ENCODE results near the gene PPP2R2B. TPM values are rescaled to one million over a fixed set of nuclear protein-coding genes. Genes with fewer than 3 reads are reported as not detected.

The PPP2R2B gene
- polyA plus RNA-seq (2013, experiment 1 of 2): 8.9 TPM
- 9.3 TPM for polyA plus RNA-seq (2013, experiment 2 of 2)

DNA sequence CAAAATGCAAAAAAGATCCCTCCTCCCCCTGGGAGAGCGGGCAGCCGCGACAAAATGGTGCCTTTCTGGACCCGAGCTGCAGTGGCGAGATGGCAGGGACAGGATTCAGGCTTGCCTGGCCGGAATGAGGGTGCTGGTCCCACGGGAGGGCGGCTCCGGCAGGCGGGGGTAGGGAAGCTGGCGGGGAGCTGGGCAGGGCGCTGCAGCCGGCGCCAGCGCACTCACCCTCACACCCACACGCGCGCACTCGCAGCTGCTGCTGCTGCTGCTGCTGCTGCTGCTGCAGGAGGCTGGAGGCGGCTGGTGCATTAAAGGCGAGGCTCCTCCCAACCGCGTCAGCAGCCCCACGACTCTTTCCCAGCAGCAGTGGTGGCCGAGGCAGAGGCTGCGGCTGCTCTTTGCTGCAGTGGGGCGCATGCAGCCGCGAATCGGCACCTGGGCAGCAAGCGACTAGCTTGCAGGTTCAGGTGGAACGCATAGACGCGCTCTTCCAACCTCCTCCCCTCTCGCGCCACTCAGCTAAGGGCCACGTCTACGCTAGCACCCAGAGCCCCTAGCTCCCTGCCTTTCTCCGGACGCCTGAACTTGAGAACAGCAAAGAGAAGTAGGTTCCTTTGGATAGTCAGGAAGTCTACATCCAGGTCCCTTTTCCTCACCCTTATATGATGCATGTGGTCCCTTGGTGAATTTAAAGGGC is at the start of gene PPP2R2B:
TSS of gene PPP2R2B (minus strand) at position 282 of the 697 bp plus-strand sequence.
- Histone ChIP-seq H2BK5ac (ENCODE audit: low read length) (no peak within 1 kb of the TSS), H2AK5ac (ENCODE audit: low read length) (no peak within 1 kb of the TSS), H3K4me3 (ENCODE audit: low read length) (peak within 1 kb of the TSS; percentile 33), H4K5ac (ENCODE audit: low read length) (no peak within 1 kb of the TSS), H2BK15ac (replicated peaks; ENCODE audit: low read depth) (no peak within 1 kb of the TSS), H3K36me3 (ENCODE audit: control insufficient read depth, insufficient read depth, low read length) (no peaks in the 10 kb centered on the region), H3K18ac (ENCODE audit: low read length) (no peak within 1 kb of the TSS), H3K4me1 (ENCODE audit: control insufficient read depth, low read depth, low read length) (peaks cover 2% of the 10 kb centered on the region), H3K4ac (ENCODE audit: low read depth, low read length) (no peak within 1 kb of the TSS), H3K9ac (ENCODE audit: low read length) (peak within 1 kb of the TSS; percentile 60), H3K23ac (ENCODE audit: low read length) (no peak within 1 kb of the TSS), H3K27me3 (ENCODE audit: insufficient read depth, low read length, poor library complexity) (no peaks in the 10 kb centered on the region), H3K56ac (ENCODE audit: low read length) (peak within 1 kb of the TSS; percentile 86), H4K8ac (ENCODE audit: low read depth, low read length) (no peak within 1 kb of the TSS), H3K4me2 (ENCODE audit: low read length) (peak within 1 kb of the TSS; percentile 84), H3K79me2 (ENCODE audit: control insufficient read depth, insufficient read depth, low read length) (no peaks in the 10 kb centered on the region), H2BK120ac (ENCODE audit: low read depth, low read length) (no peak within 1 kb of the TSS), H3K27ac (ENCODE audit: low read depth, low read length) (no peak within 1 kb of the TSS), H3K79me1 (ENCODE audit: low read length) (no peaks in the 10 kb centered on the region)
- no CpG with 5 or more reads among the region's 40 CpGs for WGBS (ENCODE audit: extremely low coverage, insufficient coverage, low lambda C conversion rate)
- peak; percentile 78 for DNase-seq

DNA sequence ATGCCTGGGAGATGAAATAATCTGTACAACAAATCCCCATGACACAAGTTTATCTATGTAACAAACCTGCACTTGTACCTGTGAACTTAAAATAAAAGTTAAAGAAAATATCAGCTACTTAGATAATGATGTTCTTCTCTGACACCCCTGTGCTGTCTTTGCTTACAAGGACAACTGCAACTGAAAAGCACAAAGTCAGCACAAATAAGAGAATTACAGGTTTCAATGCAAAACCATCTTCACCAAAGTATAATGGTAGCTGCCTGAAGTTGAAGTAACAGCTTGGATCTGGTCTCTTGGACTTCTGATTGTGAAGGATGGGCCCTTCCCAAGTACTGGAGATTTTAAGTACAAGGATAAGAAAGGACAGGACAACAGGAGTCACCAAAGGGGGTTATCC is 45.6 kb upstream of the PPP2R2B start:
- H3K23ac ChIP-seq (ENCODE audit: low read length): no peak overlapping the region
- no peak overlapping the region for H3K9ac ChIP-seq (ENCODE audit: low read length)
- no peaks in the 10 kb centered on the region for H3K36me3 ChIP-seq (ENCODE audit: control insufficient read depth, insufficient read depth, low read length)
- H3K56ac ChIP-seq (ENCODE audit: low read length): no peak overlapping the region
- H3K79me1 ChIP-seq (ENCODE audit: low read length): no peaks in the 10 kb centered on the region
- no peaks in the 10 kb centered on the region for H3K27me3 ChIP-seq (ENCODE audit: insufficient read depth, low read length, poor library complexity)
- H3K4me3 ChIP-seq (ENCODE audit: low read length): no peak overlapping the region
- H2BK15ac ChIP-seq (replicated peaks; ENCODE audit: low read depth): no peak overlapping the region
- no peak for DNase-seq
- no peak overlapping the region for H2BK120ac ChIP-seq (ENCODE audit: low read depth, low read length)
- no peak overlapping the region for H3K4me2 ChIP-seq (ENCODE audit: low read length)
- H3K4me1 ChIP-seq (ENCODE audit: control insufficient read depth, low read depth, low read length): no peaks in the 10 kb centered on the region
- H4K8ac ChIP-seq (ENCODE audit: low read depth, low read length): no peak overlapping the region
- no peak overlapping the region for H3K4ac ChIP-seq (ENCODE audit: low read depth, low read length)
- H3K27ac ChIP-seq (ENCODE audit: low read depth, low read length): no peak overlapping the region
- no peak overlapping the region for H3K18ac ChIP-seq (ENCODE audit: low read length)
- H2BK5ac ChIP-seq (ENCODE audit: low read length): no peak overlapping the region
- no peak overlapping the region for H4K5ac ChIP-seq (ENCODE audit: low read length)
- H3K79me2 ChIP-seq (ENCODE audit: control insufficient read depth, insufficient read depth, low read length): no peaks in the 10 kb centered on the region
- no peak overlapping the region for H2AK5ac ChIP-seq (ENCODE audit: low read length)

GRCh38 chr5:146921225-146921624 is 42.7 kb upstream of the PPP2R2B start:
- WGBS (ENCODE audit: extremely low coverage, insufficient coverage, low lambda C conversion rate): no CpG with 5 or more reads among the region's 4 CpGs
- Histone ChIP-seq H3K79me2 (ENCODE audit: control insufficient read depth, insufficient read depth, low read length) (no peaks in the 10 kb centered on the region), H2BK5ac (ENCODE audit: low read length) (no peak overlapping the region), H3K4me2 (ENCODE audit: low read length) (no peak overlapping the region), H4K8ac (ENCODE audit: low read depth, low read length) (no peak overlapping the region), H3K9ac (ENCODE audit: low read length) (no peak overlapping the region), H3K27ac (ENCODE audit: low read depth, low read length) (no peak overlapping the region), H3K4me3 (ENCODE audit: low read length) (no peak overlapping the region), H3K56ac (ENCODE audit: low read length) (no peak overlapping the region), H3K18ac (ENCODE audit: low read length) (no peak overlapping the region), H3K36me3 (ENCODE audit: control insufficient read depth, insufficient read depth, low read length) (no peaks in the 10 kb centered on the region), H3K27me3 (ENCODE audit: insufficient read depth, low read length, poor library complexity) (no peaks in the 10 kb centered on the region), H3K23ac (ENCODE audit: low read length) (no peak overlapping the region), H3K79me1 (ENCODE audit: low read length) (no peaks in the 10 kb centered on the region), H3K4ac (ENCODE audit: low read depth, low read length) (no peak overlapping the region), H3K4me1 (ENCODE audit: control insufficient read depth, low read depth, low read length) (no peaks in the 10 kb centered on the region), H2BK120ac (ENCODE audit: low read depth, low read length) (no peak overlapping the region), H4K5ac (ENCODE audit: low read length) (no peak overlapping the region), H2AK5ac (ENCODE audit: low read length) (no peak overlapping the region), H2BK15ac (replicated peaks; ENCODE audit: low read depth) (no peak overlapping the region)
- no peak for DNase-seq

DNA sequence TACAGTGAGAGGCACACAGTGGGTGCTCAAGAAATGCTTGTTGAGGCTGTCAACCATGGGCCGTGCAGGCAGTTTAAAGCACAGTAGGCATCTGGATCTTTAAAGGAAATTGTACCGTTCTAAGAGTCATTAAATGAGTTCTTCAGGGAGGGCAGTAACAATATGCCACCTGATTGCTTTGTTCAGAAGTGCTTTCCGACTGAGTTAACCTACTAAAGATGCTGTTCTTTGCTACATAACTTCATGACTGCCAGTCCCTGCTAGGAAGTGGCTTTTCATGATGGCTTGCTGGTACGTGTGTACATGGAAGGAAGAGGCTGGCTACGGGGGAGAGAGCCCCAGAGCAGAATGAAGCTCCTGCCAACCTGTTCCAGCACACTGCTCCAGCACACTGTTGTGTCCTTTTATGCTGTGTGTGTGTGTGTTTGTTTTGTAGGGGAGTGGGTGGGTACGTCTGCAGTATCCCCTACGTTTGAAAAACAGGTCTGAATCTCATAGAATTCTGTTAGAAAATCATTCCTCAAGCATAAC is 41.9 kb upstream of the PPP2R2B start:
- no peak overlapping the region for H3K27ac ChIP-seq (ENCODE audit: low read depth, low read length)
- WGBS (ENCODE audit: extremely low coverage, insufficient coverage, low lambda C conversion rate): no CpG with 5 or more reads among the region's 7 CpGs

GRCh38 chr5:146919304-146919703 is 40.7 kb upstream of the PPP2R2B start:
- H4K5ac ChIP-seq (ENCODE audit: low read length): no peak overlapping the region
- H3K4ac ChIP-seq (ENCODE audit: low read depth, low read length): no peak overlapping the region
- no peaks in the 10 kb centered on the region for H3K79me1 ChIP-seq (ENCODE audit: low read length)
- H3K36me3 ChIP-seq (ENCODE audit: control insufficient read depth, insufficient read depth, low read length): no peaks in the 10 kb centered on the region
- H2BK15ac ChIP-seq (replicated peaks; ENCODE audit: low read depth): no peak overlapping the region
- H3K4me1 ChIP-seq (ENCODE audit: control insufficient read depth, low read depth, low read length): no peaks in the 10 kb centered on the region
- H2AK5ac ChIP-seq (ENCODE audit: low read length): no peak overlapping the region
- no peak overlapping the region for H3K18ac ChIP-seq (ENCODE audit: low read length)
- H3K27ac ChIP-seq (ENCODE audit: low read depth, low read length): no peak overlapping the region
- no peaks in the 10 kb centered on the region for H3K79me2 ChIP-seq (ENCODE audit: control insufficient read depth, insufficient read depth, low read length)
- no peak overlapping the region for H3K56ac ChIP-seq (ENCODE audit: low read length)
- H3K23ac ChIP-seq (ENCODE audit: low read length): no peak overlapping the region
- H3K9ac ChIP-seq (ENCODE audit: low read length): no peak overlapping the region
- no peak overlapping the region for H2BK5ac ChIP-seq (ENCODE audit: low read length)
- no CpG with 5 or more reads among the region's 2 CpGs for WGBS (ENCODE audit: extremely low coverage, insufficient coverage, low lambda C conversion rate)
- H2BK120ac ChIP-seq (ENCODE audit: low read depth, low read length): no peak overlapping the region
- peak; percentile 84 for DNase-seq
- H3K4me2 ChIP-seq (ENCODE audit: low read length): no peak overlapping the region
- H3K27me3 ChIP-seq (ENCODE audit: insufficient read depth, low read length, poor library complexity): no peaks in the 10 kb centered on the region
- no peak overlapping the region for H4K8ac ChIP-seq (ENCODE audit: low read depth, low read length)
- H3K4me3 ChIP-seq (ENCODE audit: low read length): no peak overlapping the region

More for the DNA sequence above, 41.9 kb upstream of the PPP2R2B start:
- H2BK120ac ChIP-seq (ENCODE audit: low read depth, low read length): no peak overlapping the region
- H3K23ac ChIP-seq (ENCODE audit: low read length): no peak overlapping the region
- no peaks in the 10 kb centered on the region for H3K79me2 ChIP-seq (ENCODE audit: control insufficient read depth, insufficient read depth, low read length)
- H2BK15ac ChIP-seq (replicated peaks; ENCODE audit: low read depth): no peak overlapping the region
- no peak overlapping the region for H3K4me2 ChIP-seq (ENCODE audit: low read length)
- no peaks in the 10 kb centered on the region for H3K27me3 ChIP-seq (ENCODE audit: insufficient read depth, low read length, poor library complexity)
- no peak overlapping the region for H4K8ac ChIP-seq (ENCODE audit: low read depth, low read length)
- no peak overlapping the region for H3K9ac ChIP-seq (ENCODE audit: low read length)
- no peak overlapping the region for H3K4ac ChIP-seq (ENCODE audit: low read depth, low read length)
- H3K56ac ChIP-seq (ENCODE audit: low read length): no peak overlapping the region
- H2BK5ac ChIP-seq (ENCODE audit: low read length): no peak overlapping the region
- H4K5ac ChIP-seq (ENCODE audit: low read length): no peak overlapping the region
- no peak overlapping the region for H3K18ac ChIP-seq (ENCODE audit: low read length)
- H3K79me1 ChIP-seq (ENCODE audit: low read length): no peaks in the 10 kb centered on the region
- H3K4me1 ChIP-seq (ENCODE audit: control insufficient read depth, low read depth, low read length): no peaks in the 10 kb centered on the region
- no peak overlapping the region for H3K4me3 ChIP-seq (ENCODE audit: low read length)
- H3K36me3 ChIP-seq (ENCODE audit: control insufficient read depth, insufficient read depth, low read length): no peaks in the 10 kb centered on the region
- no peak overlapping the region for H2AK5ac ChIP-seq (ENCODE audit: low read length)
- no peak for DNase-seq

DNA sequence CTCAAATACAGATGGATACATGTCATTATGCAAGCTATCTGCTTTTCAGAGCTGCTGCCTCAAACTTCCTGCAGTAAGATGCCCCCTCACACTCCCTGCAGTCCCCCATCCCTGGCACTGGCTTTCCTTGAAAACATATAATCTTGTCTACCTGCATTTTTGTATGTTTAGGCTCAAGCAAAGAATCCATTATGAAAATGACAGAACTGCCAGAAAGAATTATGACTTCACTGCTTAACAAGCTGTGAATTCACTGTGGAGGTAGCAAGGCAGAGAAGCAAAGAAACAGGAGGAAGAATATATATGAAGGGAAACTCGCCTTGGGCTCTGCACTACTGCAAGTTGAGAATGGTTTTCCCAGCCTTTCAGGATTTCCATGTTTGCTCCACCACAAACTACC is 39.4 kb upstream of the PPP2R2B start:
- Histone ChIP-seq H3K79me2 (ENCODE audit: control insufficient read depth, insufficient read depth, low read length) (no peaks in the 10 kb centered on the region), H2BK15ac (replicated peaks; ENCODE audit: low read depth) (no peak overlapping the region), H3K18ac (ENCODE audit: low read length) (no peak overlapping the region), H4K8ac (ENCODE audit: low read depth, low read length) (no peak overlapping the region), H3K9ac (ENCODE audit: low read length) (no peak overlapping the region), H2AK5ac (ENCODE audit: low read length) (no peak overlapping the region), H4K5ac (ENCODE audit: low read length) (no peak overlapping the region), H3K79me1 (ENCODE audit: low read length) (no peaks in the 10 kb centered on the region), H3K23ac (ENCODE audit: low read length) (no peak overlapping the region), H2BK120ac (ENCODE audit: low read depth, low read length) (no peak overlapping the region), H3K27ac (ENCODE audit: low read depth, low read length) (no peak overlapping the region), H3K4me2 (ENCODE audit: low read length) (no peak overlapping the region), H3K4ac (ENCODE audit: low read depth, low read length) (no peak overlapping the region), H3K56ac (ENCODE audit: low read length) (no peak overlapping the region), H3K36me3 (ENCODE audit: control insufficient read depth, insufficient read depth, low read length) (no peaks in the 10 kb centered on the region), H2BK5ac (ENCODE audit: low read length) (no peak overlapping the region), H3K4me3 (ENCODE audit: low read length) (no peak overlapping the region), H3K27me3 (ENCODE audit: insufficient read depth, low read length, poor library complexity) (no peaks in the 10 kb centered on the region), H3K4me1 (ENCODE audit: control insufficient read depth, low read depth, low read length) (no peaks in the 10 kb centered on the region)
- DNase-seq: no peak
- no CpG with 5 or more reads among the region's 1 CpG for WGBS (ENCODE audit: extremely low coverage, insufficient coverage, low lambda C conversion rate)

All from mesendoderm (in vitro differentiated cells).